Measurements from ENCODE around the gene PGAM2. TPM values are rescaled to one million over a fixed set of nuclear protein-coding genes. Genes with fewer than 3 reads are reported as not detected.
"Not testable (repeated sequence)": the region's sequence is repeated elsewhere in the genome, so short reads cannot be mapped to it uniquely, and the experiment has no call there.

The PGAM2 gene
- total and polyA plus RNA-seq, 2 of the 4 experiments (the other 2 are of a cell fraction), result not detected

- H2BK15ac ChIP-seq (ENCODE audit: low read depth, low read length); H2BK20ac ChIP-seq (ENCODE audit: low read depth, low read length); BruUV-seq (replicated peaks); H4K91ac ChIP-seq (ENCODE audit: insufficient read depth, low read depth, low read length); H3K9ac ChIP-seq (ENCODE audit: low read depth, low read length); H3K14ac ChIP-seq (replicated peaks; ENCODE audit: low read depth, low read length); H2AK5ac ChIP-seq (ENCODE audit: low read depth, low read length); H2BK5ac ChIP-seq (ENCODE audit: low read depth, low read length, poor library complexity, severe bottlenecking); H3K27ac ChIP-seq (ENCODE audit: insufficient read depth, low read length); H4K8ac ChIP-seq (ENCODE audit: low read depth in 2 of 2, low read length in 2 of 2); H3K9me1 ChIP-seq (ENCODE audit: insufficient read depth, low read length); dilution Hi-C loops (cut with HindIII; ENCODE audit: low sequenced_read_pairs, unreplicated experiment); H3K79me1 ChIP-seq (ENCODE audit: low read depth in 1 of 2, low read length in 2 of 2); POLR2A ChIA-PET (ENCODE audit: unreplicated experiment); in situ Hi-C loops (cut with MboI; ENCODE audit: low sequenced_read_pairs); H2BK120ac ChIP-seq (ENCODE audit: low read depth, low read length); H3K36me3 ChIP-seq (ENCODE audit: control insufficient read depth, insufficient read depth, low read length); H3K18ac ChIP-seq (ENCODE audit: low read depth, low read length); DNase-seq; H2AFZ ChIP-seq (replicated peaks; ENCODE audit: low read length, poor library complexity); H3K56ac ChIP-seq (ENCODE audit: extremely low read depth, insufficient read depth, low read length); H3K4me1 ChIP-seq (ENCODE audit: control insufficient read depth, insufficient read depth, low read length); ATAC-seq (ENCODE audit: low read depth); H3K23ac ChIP-seq (ENCODE audit: low read depth, low read length); H3K27me3 ChIP-seq (ENCODE audit: control insufficient read depth, insufficient read depth, low read length); intact Hi-C loops (cut with micrococcal nuclease); H3K4ac ChIP-seq (ENCODE audit: low read depth, low read length); H3K4me2 ChIP-seq (ENCODE audit: low read depth, low read length); H3K9me3 ChIP-seq (ENCODE audit: control insufficient read depth, insufficient read depth, low read length); H3K4me3 ChIP-seq (ENCODE audit: insufficient read depth, low read depth, low read length); H2AK9ac ChIP-seq (replicated peaks; ENCODE audit: low read depth, low read length, poor library complexity); H4K5ac ChIP-seq (ENCODE audit: low read depth, low read length); H4K20me1 ChIP-seq (ENCODE audit: insufficient read depth, low read length): not testable (repeated sequence)
- WGBS, 2 experiments (ENCODE audit: extremely low coverage in 2 of 2, insufficient read length in 1 of 2), result no CpG with 5 or more reads among the region's 18 CpGs
- CTCF ChIA-PET, result interaction anchor here (0.6 kb wide), 1 partner anchor 510 kb away, joined by 4 read pairs; no protein-coding TSS in a partner anchor
Measured at GRCh38 chr7:44033971-44034844, 31.2 kb downstream of the PGAM2 start.

DNA sequence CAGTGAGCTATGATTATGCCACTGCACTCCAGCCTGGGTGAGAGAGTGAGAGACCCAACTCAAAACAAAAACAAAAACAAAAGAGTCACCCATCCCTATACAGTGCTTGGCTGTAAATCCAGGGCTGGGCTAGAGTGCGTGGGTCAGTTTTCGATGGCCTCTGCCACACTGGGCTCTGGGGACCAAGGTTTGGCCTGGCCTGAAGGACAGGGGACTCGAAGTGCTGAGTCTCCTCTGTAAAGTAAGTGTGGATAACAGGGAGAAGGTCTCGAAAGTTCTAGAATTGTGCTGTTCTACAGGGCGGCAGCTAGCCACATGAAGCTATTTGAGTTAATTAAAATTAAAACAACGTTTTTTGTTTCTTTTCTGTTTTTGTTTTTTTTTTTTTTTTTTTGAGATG is 33.3 kb downstream of the PGAM2 start:
- H4K5ac ChIP-seq (ENCODE audit: low read depth, low read length); H3K4me2 ChIP-seq (ENCODE audit: low read depth, low read length); dilution Hi-C loops (cut with HindIII; ENCODE audit: low sequenced_read_pairs, unreplicated experiment); H2BK5ac ChIP-seq (ENCODE audit: low read depth, low read length, poor library complexity, severe bottlenecking); H3K14ac ChIP-seq (replicated peaks; ENCODE audit: low read depth, low read length); H3K9ac ChIP-seq (ENCODE audit: low read depth, low read length); H2BK15ac ChIP-seq (ENCODE audit: low read depth, low read length); H3K4me3 ChIP-seq (ENCODE audit: insufficient read depth, low read depth, low read length); H4K8ac ChIP-seq (ENCODE audit: low read depth in 2 of 2, low read length in 2 of 2); H2BK120ac ChIP-seq (ENCODE audit: low read depth, low read length); H2AFZ ChIP-seq (replicated peaks; ENCODE audit: low read length, poor library complexity); H3K4ac ChIP-seq (ENCODE audit: low read depth, low read length); H3K79me1 ChIP-seq (ENCODE audit: low read depth in 1 of 2, low read length in 2 of 2); H4K20me1 ChIP-seq (ENCODE audit: insufficient read depth, low read length); DNase-seq; intact Hi-C loops (cut with micrococcal nuclease); H3K18ac ChIP-seq (ENCODE audit: low read depth, low read length); H3K27ac ChIP-seq (ENCODE audit: insufficient read depth, low read length); ATAC-seq (ENCODE audit: low read depth); H3K9me3 ChIP-seq (ENCODE audit: control insufficient read depth, insufficient read depth, low read length); H3K23ac ChIP-seq (ENCODE audit: low read depth, low read length); H2BK20ac ChIP-seq (ENCODE audit: low read depth, low read length); H4K91ac ChIP-seq (ENCODE audit: insufficient read depth, low read depth, low read length); CTCF ChIA-PET; in situ Hi-C loops (cut with MboI; ENCODE audit: low sequenced_read_pairs); H3K9me1 ChIP-seq (ENCODE audit: insufficient read depth, low read length); H2AK9ac ChIP-seq (replicated peaks; ENCODE audit: low read depth, low read length, poor library complexity); POLR2A ChIA-PET (ENCODE audit: unreplicated experiment); H3K36me3 ChIP-seq (ENCODE audit: control insufficient read depth, insufficient read depth, low read length); H2AK5ac ChIP-seq (ENCODE audit: low read depth, low read length); H3K4me1 ChIP-seq (ENCODE audit: control insufficient read depth, insufficient read depth, low read length); BruUV-seq (replicated peaks); H3K27me3 ChIP-seq (ENCODE audit: control insufficient read depth, insufficient read depth, low read length); H3K56ac ChIP-seq (ENCODE audit: extremely low read depth, insufficient read depth, low read length): not testable (repeated sequence)
- WGBS, 2 experiments (ENCODE audit: extremely low coverage in 2 of 2, insufficient read length in 1 of 2), result no CpG with 5 or more reads among the region's 6 CpGs
